ENCODE data around the gene STK38L. TPM values are rescaled to one million over a fixed set of nuclear protein-coding genes. Genes with fewer than 3 reads are reported as not detected.
A peak's percentile ranks its signal among the peaks of the same experiment; 100 is the strongest.

Gene STK38L
- polyA plus RNA-seq, 2 of the 4 experiments (the other 2 are of a cell fraction) = 17.3 to 32.2 TPM

- ChIA-PET POLR2A (no interaction called here), CTCF (no interaction called here)
- no peak overlapping the region for H3K4me2 ChIP-seq
- no peak overlapping the region for H3K4me3 ChIP-seq
- ATAC-seq (no peak), DNase-seq (ENCODE audit: low read depth in 1 of 2, low spot score in 1 of 2) (no peak), FAIRE-seq (no peak)
- peaks cover 2% of the 10 kb centered on the region; the same call in 1 of the 3 replicates for H3K9me3 ChIP-seq
- TF ChIP-seq POLR2A (IDR thresholded peaks at IDR 0.05; ENCODE audit: low read length) = no peak
- H3K27ac ChIP-seq = no peak overlapping the region
- H3K4me1 ChIP-seq = no peaks in the 10 kb centered on the region
Observed at GRCh38 chr12:27209257-27209910, 34.7 kb upstream of the STK38L start.

- TF ChIP-seq NR3C1 (IDR thresholded peaks at IDR 0.05) (no peak), CHD2 (IDR thresholded peaks at IDR 0.05; ENCODE audit: low read length, partially characterized antibody) (no peak), BHLHE40 (IDR thresholded peaks at IDR 0.05; ENCODE audit: low read depth, low read length) (no peak), HEYL (CRISPR knock-in tag; IDR thresholded peaks at IDR 0.05) (no peak), MAZ (IDR thresholded peaks at IDR 0.05; ENCODE audit: borderline replicate concordance, low read depth, low read length) (no peak)
- FAIRE-seq (peak; percentile 54), DNase-seq (ENCODE audit: low read depth in 1 of 2, low spot score in 1 of 2) (no peak), ATAC-seq (no peak)
- ChIA-PET CTCF (no interaction called here), POLR2A (no interaction called here)
- WGBS (ENCODE audit: missing lambda C conversion rate) = 67% methylated on average over 2 of the region's 2 CpGs
- Histone ChIP-seq H3K4me2 (no peak overlapping the region), H3K4me3 (no peak overlapping the region), H3K27ac (no peak overlapping the region), H3K9me3 (peaks cover 2% of the 10 kb centered on the region; the same call in 1 of the 3 replicates), H3K4me1 (no peaks in the 10 kb centered on the region)
Observed at GRCh38 chr12:27210187-27210586, 33.9 kb upstream of the STK38L start.

GRCh38 chr12:27212861-27213260 lies 31.2 kb upstream of the STK38L start:
- no peak overlapping the region for H3K27ac ChIP-seq
- TF ChIP-seq RARB (CRISPR knock-in tag; IDR thresholded peaks at IDR 0.05) = no peak
- TF ChIP-seq MAFK (IDR thresholded peaks at IDR 0.05; ENCODE audit: partially characterized antibody) = peak; percentile 89
- FAIRE-seq (no peak), ATAC-seq (no peak), DNase-seq (ENCODE audit: low read depth in 1 of 2, low spot score in 1 of 2) (no peak)
- no peaks in the 10 kb centered on the region for H3K4me1 ChIP-seq
- H3K4me3 ChIP-seq = no peak overlapping the region
- H3K4me2 ChIP-seq = no peak overlapping the region
- ChIA-PET POLR2A (no interaction called here), CTCF (interaction anchor here (2.3 kb wide), 1 partner anchor 23 kb away, joined by 9 read pairs; no protein-coding TSS in a partner anchor)
- 81% methylated on average over 1 of the region's 1 CpG for WGBS (ENCODE audit: missing lambda C conversion rate)
- peaks cover 2% of the 10 kb centered on the region; the same call in 1 of the 3 replicates for H3K9me3 ChIP-seq

- 72% methylated on average over 2 of the region's 2 CpGs for WGBS (ENCODE audit: missing lambda C conversion rate)
Observed at GRCh38 chr12:27213304-27213703, 30.8 kb upstream of the STK38L start.

More at GRCh38 chr12:27213304-27213703, 30.8 kb upstream of the STK38L start:
- no peaks in the 10 kb centered on the region for H3K4me1 ChIP-seq
- DNase-seq (ENCODE audit: low read depth in 1 of 2, low spot score in 1 of 2) (no peak), FAIRE-seq (no peak), ATAC-seq (no peak)
- no peak for TF ChIP-seq RFX5 (IDR thresholded peaks at IDR 0.05)
- no peak for TF ChIP-seq ZNF302 (CRISPR knock-in tag; IDR thresholded peaks at IDR 0.05)
- TF ChIP-seq JUN (IDR thresholded peaks at IDR 0.05) = no peak
- TF ChIP-seq CTCF (IDR thresholded peaks at IDR 0.05) = no peak
- no peak for TF ChIP-seq PHF8 (IDR thresholded peaks at IDR 0.05; ENCODE audit: borderline replicate concordance, low read depth)
- no peak for TF ChIP-seq ELK1 (IDR thresholded peaks at IDR 0.05; ENCODE audit: low read depth, low read length)
- TF ChIP-seq NR3C1 (IDR thresholded peaks at IDR 0.05) = no peak
- TF ChIP-seq HES2 (IDR thresholded peaks at IDR 0.05) = no peak
- TF ChIP-seq ZFP36 (IDR thresholded peaks at IDR 0.05; ENCODE audit: borderline replicate concordance, partially characterized antibody) = no peak
- no peak for TF ChIP-seq HOXA7 (CRISPR knock-in tag; IDR thresholded peaks at IDR 0.05)
- no peak for TF ChIP-seq ATOH8 (CRISPR knock-in tag; IDR thresholded peaks at IDR 0.05; ENCODE audit: low read depth)
- no peak for TF ChIP-seq KDM5A (IDR thresholded peaks at IDR 0.05)
- TF ChIP-seq RAD21 (conservative IDR thresholded peaks at IDR 0.05 in 1 of 2, IDR thresholded peaks at IDR 0.05 in 1 of 2) = no peak
- TF ChIP-seq FOSB (CRISPR knock-in tag; IDR thresholded peaks at IDR 0.05) = no peak
- H3K4me3 ChIP-seq = no peak overlapping the region
- POLR2A ChIA-PET = no interaction called here
- CTCF ChIA-PET = interaction anchor here (0.6 to 2.3 kb wide), 2 partner anchors 23 to 1174 kb away, joined by 3 to 9 read pairs; no protein-coding TSS in a partner anchor
- H3K27ac ChIP-seq = no peak overlapping the region
- H3K9me3 ChIP-seq = peaks cover 2% of the 10 kb centered on the region; the same call in 1 of the 3 replicates
- H3K4me2 ChIP-seq = no peak overlapping the region

Measured in A549 (cell line).